RWPE2 (cell line): ENCODE results near the gene MCM5.
"Not testable (repeated sequence)": the region's sequence is repeated elsewhere in the genome, so short reads cannot be mapped to it uniquely, and the experiment has no call there.

Source experiments
- ATAC-seq: fragments of 200-7000 bp; cut with Tn5 transposase; 3 replicates; pipeline ENCODE4 v1.9.1; 2021; ENCODE audit warnings: low read depth
- DNase-seq: peaks from one replicate; pipeline ENCODE4 v3.0.0-alpha.2; 2020; ENCODE audit warnings: low spot score
- H3K27ac ChIP-seq: fragments of 450-650 bp; 2 replicates; pipeline ENCODE4 v1.5.1; 2017; ENCODE audit warnings: mild to moderate bottlenecking; ENCODE audit not compliant: poor library complexity, severe bottlenecking
- H3K27me3 ChIP-seq: fragments of 250-450 bp; sonication (Bioruptor Pico); 2 replicates; pipeline ENCODE4 v1.5.1; 2021; ENCODE audit warnings: mild to moderate bottlenecking, moderate library complexity; ENCODE audit not compliant: insufficient read depth, poor library complexity, severe bottlenecking
- H3K36me3 ChIP-seq: fragments of 250-450 bp; sonication (Bioruptor Pico); 2 replicates; pipeline ENCODE4 v1.5.1; 2020; ENCODE audit warnings: low read depth, mild to moderate bottlenecking, moderate library complexity
- H3K4me1 ChIP-seq: fragments of 250-450 bp; sonication (Bioruptor Pico); 2 replicates; pipeline ENCODE4 v1.5.1; 2021; ENCODE audit warnings: mild to moderate bottlenecking, moderate library complexity; ENCODE audit not compliant: insufficient read depth, poor library complexity, severe bottlenecking
- H3K4me3 ChIP-seq: fragments of 250-450 bp; sonication (Bioruptor Pico); 2 replicates; pipeline ENCODE4 v1.5.1; 2021; ENCODE audit warnings: mild to moderate bottlenecking, moderate library complexity; ENCODE audit not compliant: severe bottlenecking
- H3K9me3 ChIP-seq: fragments of 250-450 bp; sonication (Bioruptor Pico); 2 replicates; pipeline ENCODE4 v1.5.1; 2021; ENCODE audit warnings: mild to moderate bottlenecking, moderate library complexity; ENCODE audit not compliant: severe bottlenecking
- TF ChIP-seq, protein P1 (sequence below): fragments of 450-650 bp; IDR thresholded peaks from one replicate; pipeline ENCODE4 v1.5.1; 2017; ENCODE audit warnings: mild to moderate bottlenecking, moderate library complexity; ENCODE audit not compliant: poor library complexity, severe bottlenecking

MCM5 gene

GRCh38 chr22:35393116-35394010 is 6.6 kb upstream of the MCM5 start:
- Histone ChIP-seq H3K9me3 (no peaks in the 10 kb centered on the region), H3K36me3 (no peaks in the 10 kb centered on the region), H3K4me1 (no peaks in the 10 kb centered on the region), H3K4me3 (no peak overlapping the region), H3K27me3 (no peaks in the 10 kb centered on the region), H3K27ac (no peak overlapping the region)
- ATAC-seq (no peak), DNase-seq (no peak)
- TF ChIP-seq, protein P1, sequence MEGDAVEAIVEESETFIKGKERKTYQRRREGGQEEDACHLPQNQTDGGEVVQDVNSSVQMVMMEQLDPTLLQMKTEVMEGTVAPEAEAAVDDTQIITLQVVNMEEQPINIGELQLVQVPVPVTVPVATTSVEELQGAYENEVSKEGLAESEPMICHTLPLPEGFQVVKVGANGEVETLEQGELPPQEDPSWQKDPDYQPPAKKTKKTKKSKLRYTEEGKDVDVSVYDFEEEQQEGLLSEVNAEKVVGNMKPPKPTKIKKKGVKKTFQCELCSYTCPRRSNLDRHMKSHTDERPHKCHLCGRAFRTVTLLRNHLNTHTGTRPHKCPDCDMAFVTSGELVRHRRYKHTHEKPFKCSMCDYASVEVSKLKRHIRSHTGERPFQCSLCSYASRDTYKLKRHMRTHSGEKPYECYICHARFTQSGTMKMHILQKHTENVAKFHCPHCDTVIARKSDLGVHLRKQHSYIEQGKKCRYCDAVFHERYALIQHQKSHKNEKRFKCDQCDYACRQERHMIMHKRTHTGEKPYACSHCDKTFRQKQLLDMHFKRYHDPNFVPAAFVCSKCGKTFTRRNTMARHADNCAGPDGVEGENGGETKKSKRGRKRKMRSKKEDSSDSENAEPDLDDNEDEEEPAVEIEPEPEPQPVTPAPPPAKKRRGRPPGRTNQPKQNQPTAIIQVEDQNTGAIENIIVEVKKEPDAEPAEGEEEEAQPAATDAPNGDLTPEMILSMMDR, result no peak

GRCh38 chr22:35394011-35394312 is 6.0 kb upstream of the MCM5 start:
- no peak overlapping the region for H3K27ac ChIP-seq
- no peaks in the 10 kb centered on the region for H3K4me1 ChIP-seq
- no peak for ATAC-seq
- no peaks in the 10 kb centered on the region for H3K9me3 ChIP-seq
- H3K36me3 ChIP-seq, result no peaks in the 10 kb centered on the region
- H3K4me3 ChIP-seq, result no peak overlapping the region
- no peaks in the 10 kb centered on the region for H3K27me3 ChIP-seq
- no peak for DNase-seq
- TF ChIP-seq, protein P1, result no peak

DNA sequence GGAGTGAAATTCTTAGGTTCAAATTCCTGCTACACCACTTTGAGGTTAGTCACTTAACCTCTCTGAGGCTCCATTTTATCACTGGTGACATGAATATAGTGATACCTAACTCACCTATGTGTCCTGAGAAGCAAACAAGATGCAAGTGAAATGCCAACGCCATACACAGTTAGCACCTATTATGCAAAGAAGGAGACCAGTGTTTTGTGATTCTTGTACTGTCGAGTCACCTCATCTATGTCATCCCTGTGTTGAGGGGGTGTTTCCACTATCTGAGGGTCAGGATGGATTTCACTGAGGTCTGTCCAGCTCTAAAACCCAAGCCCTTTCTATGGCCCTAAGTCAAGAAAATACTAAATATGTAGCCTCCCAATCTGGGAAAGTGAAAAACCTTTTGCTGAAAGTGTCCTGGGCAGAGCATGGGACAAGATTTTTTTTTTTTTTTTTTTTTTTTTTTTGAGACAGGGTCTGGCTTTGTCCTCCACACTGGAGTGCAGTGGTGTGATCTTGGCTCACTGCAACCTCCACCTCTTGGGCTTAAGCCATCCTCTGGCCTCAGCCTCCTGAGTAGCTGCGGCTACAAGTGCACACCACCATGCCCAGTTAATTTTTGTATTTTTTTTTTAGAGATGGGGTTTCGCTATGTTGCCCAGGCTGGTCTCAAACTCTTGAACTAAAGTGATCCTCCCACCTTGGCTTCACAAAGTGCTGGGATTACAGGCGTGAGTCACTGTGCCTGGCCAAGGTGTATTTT is 5.0 kb upstream of the MCM5 start:
- TF ChIP-seq, protein P1, result no peak
- no peaks in the 10 kb centered on the region for H3K9me3 ChIP-seq
- no peaks in the 10 kb centered on the region for H3K36me3 ChIP-seq
- ATAC-seq (no peak), DNase-seq (no peak)
- no peak overlapping the region for H3K27ac ChIP-seq
- no peaks in the 10 kb centered on the region for H3K4me1 ChIP-seq
- H3K4me3 ChIP-seq, result no peak overlapping the region
- H3K27me3 ChIP-seq, result no peaks in the 10 kb centered on the region

- H3K27ac ChIP-seq, H3K27me3 ChIP-seq, H3K4me3 ChIP-seq, ATAC-seq, H3K9me3 ChIP-seq, H3K4me1 ChIP-seq, DNase-seq: not testable (repeated sequence)
- H3K36me3 ChIP-seq, result peaks cover 12% of the 10 kb centered on the region
Measured at GRCh38 chr22:35396622-35397021, 3.3 kb upstream of the MCM5 start.

- H3K4me3 ChIP-seq, result no peak overlapping the region
- TF ChIP-seq, protein P1, result no peak
- H3K4me1 ChIP-seq, result peaks cover 9% of the 10 kb centered on the region
- no peaks in the 10 kb centered on the region for H3K9me3 ChIP-seq
- ATAC-seq (no peak), DNase-seq (no peak)
- no peak overlapping the region for H3K27ac ChIP-seq
- no peaks in the 10 kb centered on the region for H3K27me3 ChIP-seq
- H3K36me3 ChIP-seq, result peaks cover 17% of the 10 kb centered on the region
Measured at GRCh38 chr22:35397095-35397904, 2.6 kb upstream of the MCM5 start.
